Glutamatergic neuron (in vitro differentiated cells): ENCODE measurements around the gene CD4. TPM values are rescaled to one million over a fixed set of nuclear protein-coding genes. Genes with fewer than 3 reads are reported as not detected.
A peak's percentile ranks its signal among the peaks of the same experiment; 100 is the strongest.

Experiments
- DNase-seq: peaks from one replicate; pipeline ENCODE4 v3.0.0; 2022
- H3K27ac Mint-ChIP-seq: one replicate; pipeline ENCODE4 v1.8.0; 2020; ENCODE audit warnings: mild to moderate bottlenecking, mixed read lengths, inconsistent platforms; ENCODE audit not compliant: unreplicated experiment
- H3K27me3 Mint-ChIP-seq: one replicate; pipeline ENCODE4 v1.8.0; 2020; ENCODE audit warnings: mild to moderate bottlenecking, moderate library complexity, mixed read lengths, inconsistent platforms; ENCODE audit not compliant: unreplicated experiment
- H3K36me3 Mint-ChIP-seq: one replicate; pipeline ENCODE4 v1.8.0; 2020; ENCODE audit warnings: mild to moderate bottlenecking, mixed read lengths, inconsistent platforms; ENCODE audit not compliant: unreplicated experiment
- H3K4me1 Mint-ChIP-seq: one replicate; pipeline ENCODE4 v1.8.0; 2020; ENCODE audit warnings: mild to moderate bottlenecking, low read depth, mixed read lengths, inconsistent platforms; ENCODE audit not compliant: unreplicated experiment
- H3K4me3 Mint-ChIP-seq: one replicate; pipeline ENCODE4 v1.8.0; 2020; ENCODE audit warnings: mild to moderate bottlenecking, mixed read lengths, inconsistent platforms; ENCODE audit not compliant: unreplicated experiment
- H3K9me3 Mint-ChIP-seq: one replicate; pipeline ENCODE4 v1.8.0; 2020; ENCODE audit warnings: mild to moderate bottlenecking, moderate library complexity, mixed read lengths, inconsistent platforms; ENCODE audit not compliant: unreplicated experiment
- CTCF ChIP-seq: fragments of 200-600 bp; sonication (generic); IDR thresholded peaks from one replicate; pipeline ENCODE4 v1.5.0; 2021; ENCODE audit not compliant: partially characterized antibody, unreplicated experiment
- total RNA-seq: library from RNA; stranded (reverse); fragmentation: NEBNext Ultra II Directional; extraction: Animal tissue kit (Norgen Biotek cat#: 25700); gene quantifications from one replicate; pipeline ENCODE4 v1.2.1, GENCODE V29; 2021; ENCODE audit not compliant: unreplicated experiment

The CD4 gene
- total RNA-seq, 1 donor from 2014 or later, result 0.17 TPM

- H3K4me1 Mint-ChIP-seq, result peaks cover 40% of the 10 kb centered on the region
- H3K4me3 Mint-ChIP-seq, result peak overlapping the region; percentile 76
- H3K9me3 Mint-ChIP-seq, result peaks cover 29% of the 10 kb centered on the region
- no peak for DNase-seq
- peaks cover 36% of the 10 kb centered on the region for H3K27me3 Mint-ChIP-seq
- H3K27ac Mint-ChIP-seq, result peak overlapping the region; percentile 98
- TF ChIP-seq CTCF, result no peak
- H3K36me3 Mint-ChIP-seq, result peaks cover 11% of the 10 kb centered on the region
These were observed 37.6 kb downstream of the CD4 start for GRCh38 chr12:6826734-6827436.

DNA sequence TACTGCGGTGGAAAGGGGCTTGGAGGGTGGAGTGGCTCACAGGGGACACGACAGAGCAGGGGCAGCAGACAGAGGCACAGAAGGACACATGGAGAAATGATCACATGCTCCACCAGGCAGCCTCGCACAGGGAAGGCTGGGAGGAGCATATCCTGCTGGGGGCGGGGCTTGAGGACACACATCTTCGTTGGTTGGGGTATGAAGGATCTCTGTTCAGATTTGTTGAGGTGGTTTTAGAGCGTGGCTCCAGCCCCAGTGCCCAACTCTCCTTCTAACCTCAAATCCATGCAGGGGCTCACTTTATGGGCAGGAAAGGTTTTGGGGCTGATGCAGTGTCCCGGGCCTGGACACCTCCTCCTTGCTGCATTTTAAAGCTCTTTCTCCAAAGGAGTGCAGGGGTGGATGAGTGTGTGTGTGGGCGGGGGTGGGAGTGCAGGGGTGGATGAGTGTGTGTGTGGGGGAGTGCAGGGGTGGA, 38.1 kb downstream of the CD4 start:
- peaks cover 11% of the 10 kb centered on the region for H3K36me3 Mint-ChIP-seq
- peaks cover 43% of the 10 kb centered on the region for H3K4me1 Mint-ChIP-seq
- peak; percentile 97 for DNase-seq
- peak overlapping the region; percentile 98 for H3K27ac Mint-ChIP-seq
- peaks cover 36% of the 10 kb centered on the region for H3K27me3 Mint-ChIP-seq
- peaks cover 31% of the 10 kb centered on the region for H3K9me3 Mint-ChIP-seq
- no peak for TF ChIP-seq CTCF
- peak overlapping the region; percentile 76 for H3K4me3 Mint-ChIP-seq

GRCh38 chr12:6827982-6828780, 38.9 kb downstream of the CD4 start, which contains the start of gene P3H3:
Gene P3H3, plus strand, starts transcription at chr12:6828407. Its CDS starts 34 bp downstream, at chr12:6828441.
- H3K9me3 Mint-ChIP-seq, result peaks cover 29% of the 10 kb centered on the region
- H3K4me1 Mint-ChIP-seq, result peaks cover 38% of the 10 kb centered on the region
- H3K27me3 Mint-ChIP-seq, result peaks cover 31% of the 10 kb centered on the region
- DNase-seq, result peak; percentile 65
- H3K27ac Mint-ChIP-seq, result peak within 1 kb of the TSS; percentile 100
- H3K36me3 Mint-ChIP-seq, result peaks cover 11% of the 10 kb centered on the region
- H3K4me3 Mint-ChIP-seq, result peak within 1 kb of the TSS; percentile 100
- no peak for TF ChIP-seq CTCF

DNA sequence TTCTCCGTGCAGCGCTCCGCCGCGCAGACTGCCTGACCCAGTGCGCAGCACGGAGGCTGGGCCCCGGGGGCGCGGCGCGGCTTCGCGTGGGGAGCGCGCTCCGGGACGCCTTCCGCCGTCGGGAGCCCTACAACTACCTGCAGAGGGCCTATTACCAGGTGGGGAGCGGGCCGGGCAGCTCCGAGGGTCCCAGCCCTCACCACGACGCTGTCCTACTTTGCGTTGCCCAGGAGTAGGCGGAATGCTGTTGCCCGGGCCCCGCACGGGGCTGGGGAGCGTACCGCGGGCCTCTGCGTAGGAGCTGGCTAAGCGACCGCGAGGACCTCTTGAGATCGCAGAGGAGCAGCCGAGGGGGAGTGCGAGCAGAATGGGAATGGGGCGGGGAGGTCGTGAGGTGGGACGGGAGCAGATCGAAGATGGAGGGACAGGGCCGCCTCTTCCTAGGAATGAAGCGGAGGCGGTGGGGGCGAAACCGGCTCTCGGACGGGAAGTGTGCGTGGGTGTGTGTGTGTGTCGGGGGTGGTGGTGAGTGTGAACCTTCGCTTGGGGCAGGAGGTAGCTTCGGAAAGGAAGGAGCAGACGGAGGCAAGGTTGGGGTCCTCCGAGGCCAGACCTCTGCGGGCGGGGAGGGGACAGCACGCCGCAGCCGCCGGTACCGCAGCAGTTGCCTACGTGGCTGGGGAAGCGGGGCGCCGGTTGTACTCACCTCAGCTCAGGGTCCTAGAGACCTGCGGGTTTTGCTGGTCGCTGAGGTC, 39.6 kb downstream of the CD4 start:
- Mint-ChIP-seq H3K36me3 (peaks cover 12% of the 10 kb centered on the region), H3K4me1 (peaks cover 38% of the 10 kb centered on the region), H3K4me3 (peak overlapping the region; percentile 98), H3K27me3 (peaks cover 31% of the 10 kb centered on the region), H3K9me3 (peaks cover 28% of the 10 kb centered on the region), H3K27ac (peak overlapping the region; percentile 97)
- TF ChIP-seq CTCF, result peak; percentile 10
- DNase-seq, result peak; percentile 75
